ENCODE data around the gene TICAM1.
"Not testable (repeated sequence)": the region's sequence is repeated elsewhere in the genome, so short reads cannot be mapped to it uniquely, and the experiment has no call there.

Gene TICAM1

DNA sequence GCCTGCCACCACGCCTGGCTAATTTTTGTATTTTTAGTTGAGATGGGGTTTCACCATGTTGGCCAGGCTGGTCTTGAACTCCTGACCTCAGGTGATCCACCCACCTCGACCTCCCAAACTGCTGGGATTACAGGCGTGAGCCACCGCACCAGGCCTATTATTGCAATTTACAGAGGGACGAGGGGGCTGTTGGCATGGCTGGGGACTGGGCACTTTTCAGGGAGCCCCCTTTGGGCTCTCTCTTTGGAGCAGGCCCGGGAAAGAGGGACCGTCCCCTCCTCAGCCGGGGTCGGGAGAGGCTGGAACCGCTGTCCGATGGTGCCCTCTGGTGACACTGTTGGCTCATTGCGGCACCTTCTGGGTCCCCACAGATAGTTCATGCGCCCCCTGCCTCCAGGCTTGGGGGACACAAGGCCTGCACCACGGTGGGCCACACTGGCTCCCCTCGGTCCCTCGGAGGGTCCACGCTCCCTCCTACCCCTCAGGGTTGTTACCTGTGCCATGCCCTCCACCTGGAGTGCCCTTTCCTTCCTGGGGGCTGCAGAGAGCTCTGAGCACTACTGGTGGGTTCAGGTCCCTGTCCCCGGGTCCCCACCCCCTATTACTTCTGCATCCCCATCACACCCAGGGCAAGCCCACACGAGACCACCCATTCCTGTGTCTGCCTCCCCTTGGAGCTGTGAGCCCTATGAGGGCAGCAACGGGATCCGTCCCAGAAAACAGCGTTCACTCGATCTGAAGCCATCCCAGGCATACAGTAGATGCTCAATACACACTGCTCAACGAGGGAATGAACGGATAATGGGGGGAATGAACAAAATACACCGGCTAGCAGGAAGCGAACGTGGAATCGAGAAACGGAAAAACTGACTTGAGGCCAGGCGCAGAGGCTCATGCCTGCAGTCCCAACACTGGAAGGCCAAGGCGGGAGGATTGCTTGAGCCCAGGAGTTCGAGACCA is 27.5 kb downstream of the TICAM1 start:
- DNase-seq = peak; percentile 75

DNA sequence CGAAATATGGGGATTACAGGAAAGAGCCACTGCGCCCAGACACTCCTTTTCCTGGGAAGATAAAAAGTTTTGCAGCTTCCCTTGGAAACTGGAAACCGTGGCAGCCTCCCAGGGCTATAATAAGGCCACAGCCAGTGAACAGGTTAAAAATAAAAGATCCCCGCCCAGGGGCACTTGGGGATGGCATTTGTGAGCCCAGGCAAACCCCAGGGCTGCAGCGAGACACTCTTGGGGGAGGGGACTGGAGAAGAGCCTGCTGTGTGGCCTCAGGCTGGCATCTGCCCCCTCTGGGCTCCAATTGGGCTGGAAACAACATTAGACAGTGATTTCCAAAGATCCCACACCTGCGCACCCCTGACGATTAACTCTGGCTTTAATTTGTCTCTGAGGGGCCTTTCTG is 28.8 kb downstream of the TICAM1 start:
- no peak for DNase-seq

DNA sequence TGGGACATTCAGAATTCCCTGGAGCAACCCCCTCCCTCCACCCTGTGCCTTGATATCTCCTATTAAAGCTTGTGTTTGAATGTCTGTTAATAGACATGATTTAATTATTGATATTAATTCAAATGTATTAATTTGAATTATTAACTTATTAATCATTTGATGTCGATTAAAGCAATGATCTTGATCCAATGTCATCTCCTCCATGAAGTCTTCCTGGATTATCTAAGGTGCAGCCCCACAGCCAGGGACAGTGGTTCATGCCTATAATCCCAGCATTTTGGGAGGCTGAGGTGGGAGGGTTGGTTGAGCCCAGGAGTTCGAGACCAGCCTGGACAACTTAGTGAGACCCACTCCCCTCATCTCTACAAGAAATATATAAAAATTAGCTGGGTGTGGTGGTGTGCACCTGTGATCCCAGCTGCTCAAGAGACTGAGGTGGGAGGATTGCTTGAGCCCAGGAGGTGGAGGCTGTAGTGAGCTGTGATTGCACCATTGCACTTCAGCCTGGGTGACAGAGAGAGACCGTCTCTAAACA is 30.4 kb downstream of the TICAM1 start:
- no peak for DNase-seq

DNA sequence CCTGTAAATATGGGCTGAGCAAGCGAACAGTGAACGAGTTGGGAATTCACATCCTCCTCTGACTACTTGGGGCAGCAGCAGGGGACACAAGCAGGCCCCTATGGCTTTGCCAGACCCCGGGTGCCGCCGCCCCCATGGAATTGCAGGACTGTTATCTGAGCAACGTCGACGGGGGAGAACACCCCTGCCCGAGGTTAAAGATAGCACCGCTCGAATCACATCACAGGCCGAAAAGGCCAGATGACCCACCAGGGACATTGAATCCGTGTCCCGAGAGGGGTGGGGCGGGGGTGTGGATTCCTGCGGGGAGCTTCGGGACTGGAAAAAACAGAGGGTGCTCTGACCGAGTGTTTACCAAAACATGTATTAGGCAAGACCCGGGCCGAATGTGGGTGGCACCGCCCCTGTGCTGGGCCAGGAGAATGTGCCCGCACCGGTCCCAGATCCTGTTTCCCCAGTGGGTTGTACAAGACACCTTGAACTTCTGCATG is 30.9 kb downstream of the TICAM1 start:
- no peak for DNase-seq

DNA sequence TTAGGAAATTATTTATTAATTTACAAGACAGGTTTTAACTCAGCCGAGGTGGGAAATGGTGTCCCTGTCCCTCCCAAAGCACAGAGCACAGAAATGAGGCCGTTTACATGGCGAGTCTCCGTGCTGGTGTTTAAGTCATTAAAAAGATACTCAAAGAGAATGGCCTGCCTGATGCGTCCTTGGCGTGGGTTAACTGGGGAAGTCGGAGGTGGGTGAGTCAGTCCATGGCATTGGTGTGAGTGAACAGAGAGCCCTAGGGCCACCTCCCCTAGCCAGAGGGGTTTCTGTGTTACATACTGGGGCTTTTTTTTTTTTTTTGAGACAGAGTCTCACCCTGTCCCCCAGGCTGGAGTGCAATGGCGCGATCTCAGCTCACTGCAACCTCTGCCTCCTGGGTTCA is 36.1 kb downstream of the TICAM1 start:
- DNase-seq = no peak

DNA sequence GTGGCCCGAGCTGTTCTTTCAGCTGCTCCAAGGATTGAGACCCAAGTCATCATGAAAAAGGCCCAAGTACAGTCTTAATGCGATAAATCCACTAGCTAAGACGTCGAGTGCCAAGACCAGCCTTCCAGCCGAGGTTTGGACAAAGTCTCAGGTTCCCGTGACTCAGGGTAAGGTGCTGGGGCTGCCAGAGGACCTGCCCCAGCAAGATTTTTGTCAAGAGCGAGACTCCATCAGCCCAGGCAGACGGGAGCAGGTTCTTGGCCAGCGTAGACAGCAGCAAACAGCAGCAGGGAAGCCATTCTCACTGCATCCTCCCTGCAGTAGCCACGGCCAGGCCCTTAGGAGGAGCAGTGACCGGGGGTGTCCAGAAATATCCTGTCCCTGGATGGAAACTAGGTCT is 36.5 kb downstream of the TICAM1 start:
- DNase-seq = no peak

DNA sequence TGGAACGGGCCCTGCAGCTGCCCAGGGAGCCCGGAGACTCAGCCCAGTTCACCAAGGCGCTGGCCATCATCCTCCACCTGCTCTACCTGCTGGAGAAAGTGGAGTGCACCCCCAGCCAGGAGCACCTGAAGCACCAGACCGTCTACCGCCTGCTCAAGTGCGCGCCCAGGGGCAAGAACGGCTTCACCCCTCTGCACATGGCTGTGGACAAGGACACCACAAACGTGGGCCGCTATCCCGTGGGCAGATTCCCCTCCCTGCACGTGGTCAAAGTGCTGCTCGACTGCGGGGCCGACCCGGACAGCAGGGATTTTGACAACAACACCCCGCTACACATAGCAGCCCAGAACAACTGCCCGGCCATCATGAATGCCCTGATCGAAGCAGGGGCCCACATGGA is 38.2 kb downstream of the TICAM1 start:
- not testable (repeated sequence) for DNase-seq

DNA sequence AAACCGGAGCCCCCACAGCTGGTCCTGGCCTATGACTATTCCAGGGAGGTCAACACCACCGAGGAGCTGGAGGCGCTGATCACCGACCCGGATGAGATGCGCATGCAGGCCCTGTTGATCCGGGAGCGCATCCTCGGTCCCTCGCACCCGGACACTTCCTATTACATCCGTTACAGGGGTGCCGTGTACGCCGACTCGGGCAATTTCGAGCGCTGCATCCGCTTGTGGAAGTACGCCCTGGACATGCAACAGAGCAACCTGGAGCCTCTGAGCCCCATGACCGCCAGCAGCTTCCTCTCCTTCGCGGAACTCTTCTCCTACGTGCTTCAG is 38.7 kb downstream of the TICAM1 start:
- not testable (repeated sequence) for DNase-seq

DNA sequence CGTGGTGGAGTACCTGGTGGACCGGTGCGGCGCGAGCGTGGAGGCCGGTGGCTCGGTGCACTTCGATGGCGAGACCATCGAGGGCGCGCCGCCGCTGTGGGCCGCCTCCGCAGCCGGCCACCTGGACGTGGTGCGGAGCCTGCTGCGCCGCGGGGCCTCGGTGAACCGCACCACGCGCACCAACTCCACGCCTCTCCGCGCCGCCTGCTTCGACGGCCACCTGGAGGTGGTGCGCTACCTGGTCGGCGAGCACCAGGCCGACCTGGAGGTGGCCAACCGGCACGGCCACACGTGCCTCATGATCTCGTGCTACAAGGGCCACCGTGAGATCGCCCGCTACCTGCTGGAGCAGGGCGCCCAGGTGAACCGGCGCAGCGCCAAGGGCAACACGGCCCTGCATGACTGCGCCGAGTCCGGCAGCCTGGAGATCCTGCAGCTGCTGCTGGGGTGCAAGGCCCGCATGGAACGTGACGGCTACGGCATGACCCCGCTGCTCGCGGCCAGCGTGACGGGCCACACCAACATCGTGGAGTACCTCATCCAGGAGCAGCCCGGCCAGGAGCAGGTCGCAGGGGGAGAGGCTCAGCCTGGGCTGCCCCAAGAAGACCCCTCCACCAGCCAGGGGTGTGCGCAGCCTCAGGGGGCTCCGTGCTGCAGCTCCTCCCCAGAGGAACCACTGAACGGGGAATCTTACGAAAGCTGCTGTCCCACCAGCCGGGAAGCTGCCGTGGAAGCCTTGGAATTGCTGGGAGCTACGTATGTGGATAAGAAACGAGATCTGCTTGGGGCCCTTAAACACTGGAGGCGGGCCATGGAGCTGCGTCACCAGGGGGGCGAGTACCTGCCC is 39.3 kb downstream of the TICAM1 start:
- DNase-seq = peak; percentile 48

DNA sequence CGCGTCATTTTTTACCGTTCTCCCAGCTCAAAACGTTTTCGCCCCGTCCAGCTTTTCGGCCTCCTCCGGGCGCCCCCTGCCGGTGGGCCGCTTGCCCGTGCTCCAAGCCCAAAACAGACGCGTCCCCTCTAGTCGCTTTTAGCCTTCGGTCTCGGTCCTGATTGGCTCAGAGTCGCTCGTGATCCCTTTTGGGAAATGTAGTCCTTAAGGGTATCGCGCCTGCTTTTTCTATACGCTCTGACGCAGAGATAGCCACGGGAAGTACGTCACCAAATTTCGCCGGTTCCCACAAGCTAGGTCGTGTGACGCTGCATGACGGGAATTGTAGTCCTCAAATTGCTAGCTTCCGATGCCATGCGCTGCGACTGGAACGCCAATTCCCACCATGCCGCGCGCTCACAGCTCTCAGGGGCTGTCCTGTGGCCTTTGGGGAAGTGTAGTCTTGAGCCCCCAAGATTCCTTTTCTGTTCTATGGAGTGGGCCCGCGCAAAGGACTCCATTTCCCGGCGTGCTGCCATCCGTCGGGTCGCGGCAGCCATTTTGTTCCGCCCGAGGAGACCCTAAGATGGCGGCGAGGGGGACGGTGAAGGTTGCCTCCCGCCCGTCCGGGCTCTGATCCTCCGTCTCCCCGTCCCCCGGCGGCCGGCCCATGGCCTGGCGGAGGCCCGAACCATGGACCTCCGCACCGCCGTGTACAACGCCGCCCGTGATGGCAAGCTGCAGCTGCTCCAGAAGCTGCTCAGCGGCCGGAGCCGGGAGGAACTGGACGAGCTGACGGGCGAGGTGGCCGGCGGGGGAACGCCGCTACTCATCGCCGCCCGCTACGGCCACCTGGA is 40.1 kb downstream of the TICAM1 start, which contains the start of gene FEM1A:
Gene FEM1A (plus strand): TSS at position 552 of the 836 bp plus-strand sequence. CDS start 121 bp downstream, at position 673.
- DNase-seq = peak; percentile 100

DNA sequence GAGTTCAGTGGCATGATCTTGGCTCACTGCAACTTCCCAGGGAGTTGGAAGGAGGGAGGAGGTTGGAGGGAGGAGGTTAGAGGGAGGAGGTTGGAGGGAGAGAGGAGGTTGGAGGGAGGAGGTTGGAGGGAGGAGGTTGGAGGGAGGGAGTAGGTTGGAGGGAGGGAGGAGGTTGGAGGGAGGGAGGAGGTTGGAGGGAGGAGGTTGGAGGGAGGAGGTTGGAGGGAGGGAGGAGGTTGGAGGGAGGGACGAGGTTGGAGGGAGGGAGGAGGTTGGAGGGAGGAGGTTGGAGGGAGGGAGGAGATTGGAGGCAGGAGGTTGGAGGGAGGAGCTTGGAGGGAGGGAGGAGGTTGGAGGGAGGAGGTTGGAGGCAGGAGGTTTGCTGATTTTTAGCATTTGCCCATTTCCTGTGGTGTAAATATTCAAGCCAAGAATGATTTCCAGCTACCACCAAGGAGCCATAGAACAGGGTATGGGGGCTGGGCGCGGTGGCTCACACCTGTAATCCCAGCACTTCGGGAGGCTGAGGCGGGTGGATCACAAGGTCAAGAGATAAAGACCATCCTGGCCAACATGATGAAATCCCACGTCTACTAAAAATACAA is 45.0 kb downstream of the TICAM1 start:
- DNase-seq = peak; percentile 33

DNA sequence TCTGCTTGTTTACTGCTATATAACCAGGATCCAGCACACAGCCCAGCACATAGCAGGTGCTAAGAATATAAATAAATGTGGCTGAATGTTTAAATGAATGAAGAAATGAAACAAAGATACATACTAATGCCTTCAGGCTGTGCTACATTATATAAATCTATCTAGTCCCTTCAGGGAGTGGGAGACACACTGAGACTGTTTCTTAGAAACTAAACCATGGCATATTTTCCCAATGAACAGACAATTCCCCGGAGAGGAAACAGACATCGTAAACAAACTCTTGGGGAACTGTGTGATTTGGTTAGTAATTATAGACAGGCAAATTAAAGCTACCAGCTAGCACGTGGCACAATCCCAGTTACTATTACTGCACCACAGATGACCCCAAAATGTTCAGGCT is 49.7 kb downstream of the TICAM1 start:
- DNase-seq = peak; percentile 83

DNA sequence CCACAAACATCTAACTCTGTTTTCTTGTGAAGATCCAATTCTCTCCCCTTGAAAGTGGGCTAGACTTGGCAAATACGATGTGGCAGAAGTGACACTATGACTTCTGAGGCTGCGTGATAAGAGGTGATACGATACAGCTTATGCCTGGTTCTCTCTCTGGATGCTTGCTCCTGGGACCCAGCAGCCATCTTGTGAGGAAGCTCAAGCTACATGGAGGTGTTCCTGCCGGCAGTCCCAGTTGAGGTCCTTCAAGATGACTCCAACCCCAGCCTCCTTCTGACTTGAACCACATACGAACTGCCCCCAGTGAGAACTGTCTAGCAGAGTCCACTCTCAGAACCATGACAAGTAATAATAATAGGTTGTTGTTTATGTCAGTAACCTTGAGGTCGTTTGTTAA is 50.7 kb downstream of the TICAM1 start:
- DNase-seq = no peak

DNA sequence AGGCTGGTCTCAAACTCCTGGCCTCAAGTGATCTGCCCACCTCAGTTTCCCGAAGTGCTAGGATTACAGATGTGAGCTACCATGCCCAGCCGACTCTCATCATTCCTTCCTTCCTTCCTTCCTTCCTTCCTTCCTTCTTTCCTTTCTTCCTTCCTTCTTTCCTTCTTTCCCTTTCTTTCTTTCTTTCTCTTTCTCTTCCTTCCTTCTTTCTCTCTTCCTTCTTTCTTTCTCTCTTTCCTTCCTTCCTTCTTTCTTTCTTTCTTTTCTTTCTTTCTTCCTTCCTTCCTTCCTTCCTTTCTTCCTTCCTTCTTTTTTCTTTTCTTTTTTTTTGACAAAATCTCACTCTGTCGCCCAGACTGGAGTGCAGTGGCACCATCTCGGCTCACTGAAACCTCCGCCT is 53.4 kb downstream of the TICAM1 start:
- not testable (repeated sequence) for DNase-seq

DNA sequence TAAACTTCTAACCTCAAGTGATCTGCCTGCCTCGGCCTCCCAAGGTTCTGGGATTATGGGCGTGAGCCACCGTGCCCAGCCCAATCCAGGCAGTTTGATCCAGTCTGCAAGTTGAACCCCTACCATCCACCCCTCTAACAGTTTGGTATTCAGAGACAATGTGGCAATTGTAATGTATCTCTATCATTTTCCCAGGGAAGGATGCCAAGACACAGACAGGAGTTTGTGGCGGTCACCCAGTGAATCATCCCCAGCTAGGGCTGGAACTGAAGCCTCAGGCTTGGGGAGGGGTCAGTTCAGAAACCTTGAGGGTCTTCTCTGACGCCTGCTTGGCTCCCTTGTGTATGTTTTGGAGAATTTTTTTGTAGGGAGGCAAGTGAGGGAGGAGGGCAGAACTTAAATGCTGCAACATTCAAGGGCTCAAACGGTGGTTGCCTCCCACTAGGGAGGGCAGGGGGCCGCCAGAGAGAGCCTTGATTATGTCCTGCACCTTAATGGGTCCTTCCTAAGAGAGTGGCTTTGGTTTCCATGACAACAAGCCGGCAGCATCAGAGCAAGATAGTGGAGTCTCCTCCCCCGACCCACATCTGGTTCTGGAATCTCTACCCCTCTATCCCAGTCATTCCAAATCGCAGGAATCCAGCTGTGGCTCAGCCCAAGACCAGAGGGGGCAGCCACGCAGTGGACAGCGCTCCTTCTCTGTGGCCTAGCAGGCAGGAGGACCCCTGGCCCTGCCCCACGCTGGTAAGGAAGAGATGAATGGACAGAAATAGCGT is 54.9 kb downstream of the TICAM1 start:
- peak; percentile 40 for DNase-seq

DNA sequence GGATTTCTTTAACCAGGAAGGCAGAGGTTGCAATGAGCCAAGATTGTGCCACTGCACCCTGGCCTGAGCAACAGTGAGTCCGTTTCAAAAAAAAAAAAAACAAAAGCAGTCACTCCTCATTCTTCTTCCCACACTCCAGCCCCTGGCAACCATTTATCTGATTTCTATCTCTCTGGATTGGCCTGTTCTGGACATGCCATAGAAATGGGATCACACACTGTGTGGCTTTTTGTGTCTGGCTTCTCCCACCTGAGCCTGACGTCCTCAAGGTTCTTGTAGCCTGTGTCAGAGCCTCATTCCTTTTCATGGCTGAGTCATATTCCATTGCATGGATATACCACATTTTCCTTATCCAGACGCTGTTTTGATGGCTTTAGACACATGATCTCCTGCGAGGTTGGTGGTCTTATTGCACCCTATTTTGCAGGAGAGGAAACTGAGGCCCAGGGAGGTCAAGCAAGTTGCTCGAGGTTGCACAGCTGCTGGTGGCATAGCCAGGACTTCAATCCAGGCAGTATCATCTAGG is 55.8 kb downstream of the TICAM1 start:
- no peak for DNase-seq

DNA sequence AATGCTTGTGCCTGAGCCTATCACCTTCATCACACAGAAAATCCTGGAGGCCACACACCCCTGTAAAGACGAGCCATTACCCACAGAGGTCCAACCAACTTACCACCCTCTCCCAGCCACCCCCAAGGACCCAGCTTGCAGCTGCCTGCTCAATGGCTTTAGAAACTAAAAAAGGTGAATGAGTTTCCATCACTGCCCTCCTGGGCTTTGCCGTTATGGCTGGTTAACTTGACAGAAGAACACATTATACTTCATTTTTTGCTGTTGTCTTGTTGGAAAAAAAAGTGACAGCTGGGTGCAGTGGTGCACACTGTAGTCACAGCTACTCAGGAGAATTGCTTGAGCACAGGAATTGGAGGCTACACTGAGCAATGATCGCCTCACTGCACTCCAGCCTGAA is 57.4 kb downstream of the TICAM1 start:
- no peak for DNase-seq

DNA sequence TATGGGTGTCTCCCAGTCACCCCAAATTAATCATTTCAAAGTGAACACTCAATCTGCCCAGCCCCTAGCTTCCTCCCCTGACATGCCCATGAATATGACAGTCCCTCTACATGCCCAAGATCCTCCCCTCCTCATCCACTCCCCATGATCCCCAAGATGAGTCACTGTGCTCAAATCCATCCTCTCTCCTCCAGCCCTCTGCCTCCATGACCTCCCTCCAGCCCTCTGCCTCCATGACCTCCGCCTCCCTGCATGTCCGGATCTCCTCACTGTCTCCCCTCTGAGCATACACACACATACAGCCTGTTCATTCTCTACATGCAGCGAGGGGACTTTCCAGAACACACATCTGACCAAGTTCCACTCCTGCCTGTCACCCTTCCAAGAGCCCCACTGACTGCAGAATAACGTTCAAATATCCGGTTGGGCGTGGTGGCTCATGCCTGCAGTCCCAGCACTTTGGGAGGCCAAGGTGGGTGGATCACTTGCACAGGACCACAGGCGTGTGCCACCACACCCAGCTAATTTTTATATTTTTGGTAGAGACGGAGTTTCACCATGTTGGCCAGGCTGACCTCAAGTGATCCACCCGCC is 58.4 kb downstream of the TICAM1 start:
- peak; percentile 74 for DNase-seq

DNA sequence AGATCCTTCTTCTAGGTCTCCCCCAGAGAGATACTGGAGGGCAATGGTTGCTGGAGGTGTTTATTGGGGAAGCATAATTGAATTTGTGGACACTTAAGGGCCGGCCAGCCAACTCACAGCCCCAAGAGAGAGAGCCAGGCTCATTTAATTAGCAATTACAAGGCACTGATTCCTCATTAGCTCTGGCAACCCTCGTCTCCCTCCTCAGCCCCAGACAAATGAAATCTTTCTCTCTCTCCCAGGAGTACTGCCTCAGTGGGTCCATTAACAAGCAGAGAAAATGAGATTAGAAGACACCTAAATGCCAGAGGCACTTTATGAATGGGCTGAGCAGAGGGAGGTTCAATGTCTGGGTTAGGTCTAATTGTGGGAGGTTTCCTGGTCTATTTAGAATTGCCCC is 58.9 kb downstream of the TICAM1 start:
- peak; percentile 76 for DNase-seq

Data from NCI-H69 (cell line).